GM12891 (cell line): ENCODE measurements around the gene ANKRD55.
A peak's percentile ranks its signal among the peaks of the same experiment; 100 is the strongest.

Experiments
- DNase-seq: peaks from one replicate; pipeline ENCODE4 v3.0.0; 2011; ENCODE audit warnings: low spot score; ENCODE audit not compliant: insufficient read length
- FAIRE-seq: peaks from 2 replicates; lab custom pipeline; 2011; peaks lifted over from hg19 to GRCh38; lab: Jason Lieb, UNC
- PAX5 ChIP-seq: IDR thresholded peaks from 2 replicates; pipeline ENCODE4 v1.6.1; 2011; ENCODE audit warnings: low read length, moderate library complexity, mild to moderate bottlenecking; ENCODE audit not compliant: insufficient read depth, severe bottlenecking
- POLR2A ChIP-seq: IDR thresholded peaks from 2 replicates; pipeline ENCODE4 v1.6.1; 2011; ENCODE audit warnings: low read depth, low read length, control low read depth
- POLR2AphosphoS5 ChIP-seq: IDR thresholded peaks from 2 replicates; pipeline ENCODE4 v1.6.1; 2011; ENCODE audit warnings: low read depth, low read length, control low read depth
- POU2F2 ChIP-seq: IDR thresholded peaks from 2 replicates; pipeline ENCODE4 v1.6.1; 2011; ENCODE audit warnings: low read depth, mild to moderate bottlenecking, control low read depth, low read length, moderate library complexity
- SPI1 ChIP-seq: IDR thresholded peaks from 2 replicates; pipeline ENCODE4 v1.6.1; 2011; ENCODE audit warnings: low read depth, low read length, control low read depth
- TAF1 ChIP-seq: IDR thresholded peaks from 2 replicates; pipeline ENCODE4 v1.6.1; 2011; ENCODE audit warnings: low read depth, low read length, control low read depth

ANKRD55 gene

DNA sequence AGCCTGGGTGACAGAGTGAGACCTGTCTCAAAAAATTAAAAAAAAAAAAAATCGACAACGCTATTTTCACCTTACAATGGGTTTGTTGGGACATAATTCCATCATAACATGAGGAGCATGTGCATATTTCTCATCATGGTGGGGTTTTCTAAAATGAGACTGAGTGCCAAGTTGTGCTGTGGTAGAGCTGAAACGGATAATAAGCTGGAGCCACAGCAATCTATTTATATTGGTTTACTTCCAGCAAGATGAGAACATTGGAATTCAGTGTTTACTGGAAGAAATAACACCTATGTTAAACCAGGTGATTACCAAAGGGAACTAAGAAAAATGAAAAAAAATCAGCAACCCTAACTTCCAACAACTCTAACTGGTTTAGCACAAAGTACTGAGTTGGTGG, 136.1 kb downstream of the ANKRD55 start:
- DNase-seq (no peak), FAIRE-seq (no peak)
- TF ChIP-seq TAF1 (no peak), POU2F2 (no peak), SPI1 (no peak), POLR2A (no peak), POLR2AphosphoS5 (no peak)

DNA sequence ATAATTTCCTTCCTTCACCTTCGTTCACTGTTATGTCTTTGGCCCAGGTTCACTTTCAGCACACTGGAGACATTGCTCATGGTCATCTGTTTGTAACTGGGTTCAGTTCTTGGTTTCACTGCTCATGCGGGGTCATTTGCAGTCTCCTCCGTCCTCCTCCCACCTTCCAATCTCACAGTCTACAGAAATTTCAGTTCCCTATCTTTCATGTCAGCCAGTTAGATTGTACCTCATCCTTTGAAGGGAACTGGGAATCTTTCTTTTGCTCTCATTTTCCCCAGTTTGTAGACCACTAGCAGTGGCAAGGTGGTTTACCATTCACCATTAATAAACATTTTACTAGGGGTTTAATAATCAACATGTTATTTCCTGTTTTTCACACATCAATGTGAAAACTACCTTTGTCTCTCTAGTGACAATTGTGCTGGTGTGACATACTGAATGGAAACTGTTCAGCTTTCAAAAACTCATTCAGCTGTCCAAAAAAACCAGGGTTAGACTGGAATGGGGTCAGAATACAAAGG, 137.5 kb downstream of the ANKRD55 start:
- FAIRE-seq = peak; percentile 54
- DNase-seq = no peak
- TF ChIP-seq POLR2A = no peak
- TF ChIP-seq TAF1 = no peak
- no peak for TF ChIP-seq POU2F2
- no peak for TF ChIP-seq PAX5
- peak; percentile 90 for TF ChIP-seq SPI1

- DNase-seq (no peak), FAIRE-seq (peak; percentile 43)
- 0 out of 2 replicates have a peak, but pooled peaks have one; percentile 30 for TF ChIP-seq POU2F2
- no peak for TF ChIP-seq POLR2AphosphoS5
These were observed 138.4 kb downstream of the ANKRD55 start for GRCh38 chr5:56094579-56095361.

- FAIRE-seq = no peak
- DNase-seq = no peak
- no peak for TF ChIP-seq POLR2A
- TF ChIP-seq PAX5 = no peak
- TF ChIP-seq SPI1 = no peak
- TF ChIP-seq POLR2AphosphoS5 = no peak
These were observed 139.2 kb downstream of the ANKRD55 start for GRCh38 chr5:56093970-56094369.

DNA sequence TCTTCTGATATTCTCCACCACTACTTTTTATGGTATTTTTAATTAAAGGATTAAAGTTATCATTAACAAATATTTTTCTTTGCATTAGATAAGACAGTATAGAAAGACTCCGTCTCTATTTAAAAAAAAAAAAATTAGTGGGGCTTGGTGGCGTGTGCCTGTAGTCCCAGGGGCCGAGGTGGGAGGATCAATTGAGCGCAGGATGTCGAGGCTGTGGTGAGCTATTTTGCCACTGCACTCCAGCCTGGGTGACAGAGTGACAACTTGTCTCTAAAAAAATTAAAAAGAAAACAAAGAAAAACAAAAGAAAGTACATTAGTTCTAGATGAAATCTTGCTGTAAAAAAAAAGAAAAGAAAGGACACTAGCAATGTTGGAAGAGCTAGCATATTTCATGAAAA, 141.0 kb downstream of the ANKRD55 start:
- DNase-seq = no peak
- FAIRE-seq = no peak
- no peak for TF ChIP-seq SPI1
- no peak for TF ChIP-seq POLR2AphosphoS5
- no peak for TF ChIP-seq POU2F2
- TF ChIP-seq POLR2A = no peak

DNA sequence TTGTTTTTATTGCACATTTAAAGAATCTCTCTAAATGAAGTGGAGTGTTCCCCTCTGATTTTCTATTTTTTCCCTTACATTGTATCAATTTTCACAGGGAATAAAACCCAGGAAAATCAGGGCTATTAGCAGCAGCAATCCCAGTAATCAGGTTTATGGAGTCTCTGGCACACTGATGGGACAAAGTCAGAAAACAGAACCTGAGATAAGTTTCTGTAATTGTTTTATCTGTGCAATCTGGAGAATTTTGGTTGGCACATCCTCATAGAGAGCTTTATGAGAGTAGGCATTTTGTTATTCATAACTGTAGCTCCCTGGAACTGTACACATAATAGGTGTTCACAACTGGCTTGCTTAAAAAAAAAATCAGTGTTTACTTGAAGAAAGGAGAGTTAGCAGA, 141.5 kb downstream of the ANKRD55 start:
- no peak for FAIRE-seq

GRCh38 chr5:56090793-56091460, 142.2 kb downstream of the ANKRD55 start:
- FAIRE-seq = no peak
- DNase-seq = no peak

More for the DNA sequence above, 141.5 kb downstream of the ANKRD55 start:
- no peak for DNase-seq
- TF ChIP-seq PAX5 (no peak), POU2F2 (no peak), POLR2AphosphoS5 (no peak), SPI1 (no peak), TAF1 (no peak)

GRCh38 chr5:56088967-56089829, 143.9 kb downstream of the ANKRD55 start:
- peak; percentile 5 for FAIRE-seq
- no peak for TF ChIP-seq POLR2A
- TF ChIP-seq POLR2AphosphoS5 = no peak
- TF ChIP-seq PAX5 = no peak
- DNase-seq = peak; percentile 44

More at GRCh38 chr5:56090793-56091460, 142.2 kb downstream of the ANKRD55 start:
- TF ChIP-seq SPI1 = no peak
- no peak for TF ChIP-seq PAX5
- TF ChIP-seq POLR2A = no peak
- TF ChIP-seq TAF1 = no peak
- TF ChIP-seq POU2F2 = no peak
- no peak for TF ChIP-seq POLR2AphosphoS5

DNA sequence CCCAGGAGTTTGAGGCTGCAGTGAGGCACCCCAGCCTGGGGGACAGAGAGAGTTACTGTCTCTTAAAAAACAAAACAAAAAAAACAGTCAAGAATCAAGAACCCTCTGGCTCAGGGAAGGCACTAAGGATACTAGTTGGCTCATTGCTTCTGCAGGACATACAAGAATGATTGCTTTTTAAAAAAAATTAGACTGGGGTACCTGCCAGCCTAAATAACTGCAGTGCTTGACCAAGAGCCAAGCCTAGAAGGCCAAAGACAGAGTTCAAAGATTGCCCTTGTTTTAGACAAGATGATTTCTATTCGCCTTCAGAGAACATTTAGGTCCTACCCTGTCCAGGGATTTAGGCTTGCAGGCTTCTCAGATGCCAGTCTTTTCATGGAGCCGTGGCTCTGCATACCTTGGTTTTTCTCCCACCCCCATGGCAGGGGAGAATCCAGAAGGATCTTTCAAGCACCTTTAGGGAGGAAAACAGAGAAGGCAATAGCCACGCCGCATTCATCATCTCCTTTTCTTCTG, 144.6 kb downstream of the ANKRD55 start:
- DNase-seq = no peak
- no peak for FAIRE-seq
- no peak for TF ChIP-seq POU2F2
- TF ChIP-seq SPI1 = no peak
- no peak for TF ChIP-seq PAX5
- no peak for TF ChIP-seq POLR2A
- TF ChIP-seq TAF1 = no peak
- TF ChIP-seq POLR2AphosphoS5 = no peak
